HL-60/S4 (cell line): Measurements from ENCODE around the gene COMMD2.

Source experiments
- in situ Hi-C: fragments of 300-500 bp; cut with MboI; formaldehyde crosslinking; loops from 2 replicates; pipeline ENCODE4 v1.14.3; 2022; ENCODE audit warnings: low sequenced_read_pairs

Gene COMMD2

DNA sequence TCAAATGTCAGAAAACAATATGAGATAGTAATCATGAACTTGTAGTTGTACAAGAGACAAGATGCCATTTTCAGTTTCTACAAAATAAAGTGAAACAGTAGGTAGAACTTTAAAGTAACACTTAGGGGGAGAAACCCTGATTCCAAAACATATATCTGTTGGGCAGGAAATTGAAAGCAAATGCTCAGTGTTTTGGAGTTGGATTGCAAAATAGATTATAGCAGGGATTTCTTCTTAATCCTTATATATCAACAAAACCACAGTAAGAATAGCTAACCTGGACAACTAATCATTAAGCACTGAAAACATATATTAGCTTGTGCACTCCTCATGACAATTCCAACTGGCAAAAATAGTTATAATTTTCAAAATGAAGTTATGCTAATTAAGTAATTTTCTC is 46.9 kb downstream of the COMMD2 start:
- in situ Hi-C loops, result no loop called here

DNA sequence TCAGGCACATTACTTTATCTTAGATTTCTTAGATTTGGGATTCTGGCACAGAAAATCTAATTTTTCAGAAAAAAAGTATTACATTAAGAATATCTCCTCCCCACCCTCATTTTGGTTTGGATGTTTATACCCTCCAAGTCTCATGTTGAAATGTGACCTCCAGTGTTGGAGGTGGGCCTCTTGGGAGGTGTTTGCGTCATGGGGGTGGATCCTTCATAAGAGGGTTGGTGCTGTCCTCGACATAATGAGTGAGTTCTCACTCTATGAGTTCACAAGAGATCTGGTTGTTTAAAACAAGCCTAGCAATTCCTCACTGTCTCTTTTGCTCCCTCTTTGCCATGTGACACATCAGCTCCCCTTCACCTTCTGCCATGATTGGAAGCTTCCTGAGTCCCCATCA is 48.8 kb downstream of the COMMD2 start:
- in situ Hi-C loops, result no loop called here

DNA sequence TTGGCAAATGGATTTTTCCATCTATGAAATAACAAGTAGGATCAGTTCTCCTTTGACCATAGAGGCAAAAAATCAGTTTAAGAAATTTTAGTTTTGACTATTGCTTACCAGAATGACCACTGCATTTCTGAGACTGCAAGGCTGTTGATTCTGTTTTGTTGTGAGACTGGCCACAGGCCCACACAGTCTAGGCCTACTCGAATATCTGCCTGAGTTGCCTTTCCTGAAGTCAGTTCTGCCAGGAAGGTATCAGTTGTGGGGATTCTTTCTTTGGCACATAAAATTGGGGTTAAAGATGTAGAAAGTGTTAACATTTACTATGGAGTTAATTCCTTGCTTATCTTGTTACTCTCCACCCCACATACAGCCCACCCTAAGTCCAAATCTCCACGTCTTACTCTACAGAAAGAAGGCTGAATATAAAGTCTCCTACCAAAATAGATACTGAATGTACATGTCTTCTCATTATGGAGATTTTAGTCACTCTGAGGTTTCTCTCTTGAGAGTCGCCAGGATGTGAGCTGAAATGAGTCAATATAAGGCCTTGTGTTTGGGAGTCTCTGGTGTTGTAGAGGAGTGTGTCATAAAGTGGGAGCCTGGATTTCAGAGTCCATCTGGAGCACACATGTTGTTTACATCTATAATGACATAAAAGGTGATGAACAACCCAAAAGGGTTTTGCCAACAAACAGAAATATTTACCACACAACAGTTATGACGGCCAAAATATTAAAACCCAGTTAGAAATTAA is 49.4 kb downstream of the COMMD2 start:
- in situ Hi-C loops, result no loop called here

DNA sequence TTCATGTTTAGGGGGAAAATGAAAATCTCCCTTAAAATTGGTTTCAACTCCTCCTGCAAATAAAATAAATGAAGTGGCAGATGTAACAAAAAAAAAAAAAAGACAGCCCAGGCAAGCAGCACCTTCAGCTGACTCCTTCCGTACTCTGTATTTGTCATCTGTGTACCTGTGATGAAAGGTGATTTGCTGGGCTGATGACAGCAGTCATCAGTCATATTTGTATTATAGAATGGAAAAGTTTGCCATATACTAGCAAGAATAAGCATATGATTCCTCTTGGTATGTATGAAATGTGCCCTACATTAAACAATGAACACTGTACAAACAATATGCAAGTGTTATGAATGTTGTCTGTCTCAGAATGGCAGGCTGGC is 50.3 kb downstream of the COMMD2 start:
- in situ Hi-C loops, result no loop called here

DNA sequence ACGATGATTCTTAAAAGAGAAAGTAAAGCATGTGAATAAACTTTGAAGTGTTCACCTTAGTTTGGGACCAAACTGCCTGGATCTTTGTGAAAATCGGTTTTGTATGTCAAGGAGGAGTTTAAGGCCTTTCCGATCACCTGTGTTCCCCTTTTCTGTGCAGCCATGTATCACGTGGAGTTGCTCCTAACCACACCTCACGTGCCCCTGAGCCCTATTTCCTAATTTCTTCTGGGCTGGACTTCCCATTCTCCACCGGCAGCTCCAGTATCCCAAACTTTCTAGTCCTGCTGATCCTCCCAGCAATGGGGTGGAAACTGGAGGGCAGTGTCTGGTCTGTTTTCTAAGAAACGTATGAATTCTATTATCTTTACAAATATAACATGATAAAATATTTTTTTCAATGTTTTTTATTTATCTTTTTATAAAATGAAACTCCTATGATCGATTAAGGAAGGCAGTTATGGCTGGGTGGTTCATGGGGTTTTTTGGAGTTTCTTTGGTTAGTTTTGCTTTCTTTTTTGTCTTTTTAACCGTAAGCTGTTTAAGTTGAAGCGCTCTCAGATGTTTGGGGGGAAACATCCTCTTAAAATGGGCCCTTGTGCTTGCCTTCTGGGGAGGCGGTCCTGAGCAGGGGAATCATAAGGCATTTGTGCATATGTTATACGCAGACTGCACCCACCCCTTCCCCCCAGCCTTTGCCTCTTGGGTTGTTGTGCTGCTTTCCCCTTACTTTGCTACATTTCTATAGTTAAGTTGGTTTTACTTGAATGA is 50.9 kb downstream of the COMMD2 start:
- in situ Hi-C loops, result no loop called here
